RWPE2 (cell line): ENCODE data around the gene TTR.

Source experiments
- ATAC-seq: fragments of 200-7000 bp; cut with Tn5 transposase; 3 replicates; pipeline ENCODE4 v1.9.1; 2021; ENCODE audit warnings: low read depth
- DNase-seq: peaks from one replicate; pipeline ENCODE4 v3.0.0-alpha.2; 2020; ENCODE audit warnings: low spot score
- H3K27ac ChIP-seq: fragments of 450-650 bp; 2 replicates; pipeline ENCODE4 v1.5.1; 2017; ENCODE audit warnings: mild to moderate bottlenecking; ENCODE audit not compliant: poor library complexity, severe bottlenecking
- H3K27me3 ChIP-seq: fragments of 250-450 bp; sonication (Bioruptor Pico); 2 replicates; pipeline ENCODE4 v1.5.1; 2021; ENCODE audit warnings: mild to moderate bottlenecking, moderate library complexity; ENCODE audit not compliant: insufficient read depth, poor library complexity, severe bottlenecking
- H3K36me3 ChIP-seq: fragments of 250-450 bp; sonication (Bioruptor Pico); 2 replicates; pipeline ENCODE4 v1.5.1; 2020; ENCODE audit warnings: low read depth, mild to moderate bottlenecking, moderate library complexity
- H3K4me1 ChIP-seq: fragments of 250-450 bp; sonication (Bioruptor Pico); 2 replicates; pipeline ENCODE4 v1.5.1; 2021; ENCODE audit warnings: mild to moderate bottlenecking, moderate library complexity; ENCODE audit not compliant: insufficient read depth, poor library complexity, severe bottlenecking
- H3K4me3 ChIP-seq: fragments of 250-450 bp; sonication (Bioruptor Pico); 2 replicates; pipeline ENCODE4 v1.5.1; 2021; ENCODE audit warnings: mild to moderate bottlenecking, moderate library complexity; ENCODE audit not compliant: severe bottlenecking
- H3K9me3 ChIP-seq: fragments of 250-450 bp; sonication (Bioruptor Pico); 2 replicates; pipeline ENCODE4 v1.5.1; 2021; ENCODE audit warnings: mild to moderate bottlenecking, moderate library complexity; ENCODE audit not compliant: severe bottlenecking
- CTCF ChIP-seq: fragments of 450-650 bp; IDR thresholded peaks from one replicate; pipeline ENCODE4 v1.5.1; 2017; ENCODE audit warnings: mild to moderate bottlenecking, moderate library complexity; ENCODE audit not compliant: poor library complexity, severe bottlenecking

TTR gene

GRCh38 chr18:31566576-31567306, 24.9 kb upstream of the TTR start:
- no peaks in the 10 kb centered on the region for H3K9me3 ChIP-seq
- H3K4me1 ChIP-seq: no peaks in the 10 kb centered on the region
- ATAC-seq: no peak
- H3K27ac ChIP-seq: no peak overlapping the region
- DNase-seq: no peak
- no peak for TF ChIP-seq CTCF
- H3K27me3 ChIP-seq: no peaks in the 10 kb centered on the region
- H3K4me3 ChIP-seq: no peak overlapping the region
- H3K36me3 ChIP-seq: no peaks in the 10 kb centered on the region

- no peaks in the 10 kb centered on the region for H3K27me3 ChIP-seq
- no peak for TF ChIP-seq CTCF
- ATAC-seq: no peak
These were observed 19.3 kb upstream of the TTR start for GRCh38 chr18:31572368-31572767.

GRCh38 chr18:31573051-31573450, 18.6 kb upstream of the TTR start:
- no peak for DNase-seq
- ATAC-seq: no peak
- no peaks in the 10 kb centered on the region for H3K9me3 ChIP-seq
- no peak for TF ChIP-seq CTCF
- H3K36me3 ChIP-seq: no peaks in the 10 kb centered on the region
- no peak overlapping the region for H3K27ac ChIP-seq
- no peak overlapping the region for H3K4me3 ChIP-seq
- no peaks in the 10 kb centered on the region for H3K4me1 ChIP-seq
- no peaks in the 10 kb centered on the region for H3K27me3 ChIP-seq

More at GRCh38 chr18:31572368-31572767, 19.3 kb upstream of the TTR start:
- DNase-seq: no peak
- no peaks in the 10 kb centered on the region for H3K36me3 ChIP-seq
- no peak overlapping the region for H3K27ac ChIP-seq
- no peak overlapping the region for H3K4me3 ChIP-seq
- H3K4me1 ChIP-seq: no peaks in the 10 kb centered on the region
- H3K9me3 ChIP-seq: no peaks in the 10 kb centered on the region

- no peak overlapping the region for H3K4me3 ChIP-seq
- no peak overlapping the region for H3K27ac ChIP-seq
- DNase-seq (no peak), ATAC-seq (no peak)
- TF ChIP-seq CTCF: no peak
- H3K4me1 ChIP-seq: no peaks in the 10 kb centered on the region
- no peaks in the 10 kb centered on the region for H3K27me3 ChIP-seq
- no peaks in the 10 kb centered on the region for H3K9me3 ChIP-seq
- H3K36me3 ChIP-seq: no peaks in the 10 kb centered on the region
These were observed 17.3 kb upstream of the TTR start for GRCh38 chr18:31574359-31574758.

- DNase-seq: no peak
- no peak overlapping the region for H3K27ac ChIP-seq
- no peaks in the 10 kb centered on the region for H3K36me3 ChIP-seq
- no peak for TF ChIP-seq CTCF
- ATAC-seq: no peak
- H3K27me3 ChIP-seq: no peaks in the 10 kb centered on the region
- H3K4me1 ChIP-seq: no peaks in the 10 kb centered on the region
- no peaks in the 10 kb centered on the region for H3K9me3 ChIP-seq
- H3K4me3 ChIP-seq: no peak overlapping the region
These were observed 16.0 kb upstream of the TTR start for GRCh38 chr18:31575515-31576257.
